GM18508 (cell line): ENCODE results near the gene RAB11FIP3.

Source experiments
- ATAC-seq: cut with Tn5 transposase; IDR thresholded peaks from one replicate; pipeline ENCODE4 v1.9.1; 2021; ENCODE audit warnings: moderate number of reproducible peaks; ENCODE audit not compliant: insufficient read depth, unreplicated experiment

RAB11FIP3 gene

GRCh38 chr16:391885-392335 is 33.5 kb upstream of the RAB11FIP3 start:
- ATAC-seq = no peak

DNA sequence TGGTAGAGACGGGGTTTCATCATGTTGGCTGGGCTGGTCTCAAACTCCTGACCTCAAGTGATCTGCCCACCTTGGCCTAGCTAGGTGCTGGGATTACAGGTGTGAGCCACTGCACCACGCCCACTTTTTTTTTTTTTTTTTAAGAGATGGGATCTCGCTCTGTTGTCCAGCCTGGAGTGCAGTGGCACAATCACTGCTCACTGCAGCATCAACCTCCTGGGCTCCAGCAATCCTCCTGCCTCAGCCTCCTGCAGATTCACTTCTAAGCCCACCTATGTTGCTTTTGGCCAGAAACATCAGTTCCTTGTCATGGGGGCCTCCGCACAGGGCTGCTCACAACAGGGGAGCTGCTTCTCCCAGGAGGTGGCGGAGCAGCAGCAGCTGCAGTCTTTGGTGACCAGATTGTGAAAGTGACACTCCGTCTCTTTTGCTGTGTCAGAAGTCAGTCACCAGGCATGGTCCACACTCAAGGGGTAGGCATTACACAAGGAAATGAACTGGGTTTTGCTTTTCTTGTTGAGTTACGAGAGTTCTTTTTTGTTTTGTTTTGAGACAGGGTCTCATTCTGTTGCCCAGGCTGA is 32.9 kb upstream of the RAB11FIP3 start:
- ATAC-seq = no peak

DNA sequence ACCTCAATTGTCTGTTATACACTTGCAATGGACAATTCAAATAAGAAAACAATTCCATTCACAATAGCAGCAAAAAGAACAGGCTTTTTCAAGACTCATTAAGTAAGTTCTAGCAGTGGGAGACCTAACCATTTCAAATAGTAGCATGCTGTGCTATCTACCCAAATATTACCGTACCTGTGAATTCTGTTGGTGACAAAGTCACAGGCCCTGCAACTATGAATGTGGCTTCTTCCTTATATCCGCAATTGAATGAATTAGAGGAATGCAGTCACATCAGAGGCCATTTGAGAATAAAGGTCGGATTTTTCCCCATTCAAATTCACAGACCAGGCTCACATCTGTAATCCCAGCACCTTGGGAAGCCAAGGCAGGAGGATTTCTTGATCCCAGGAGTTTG is 29.2 kb upstream of the RAB11FIP3 start:
- no peak for ATAC-seq

GRCh38 chr16:396605-397004 is 28.8 kb upstream of the RAB11FIP3 start:
- ATAC-seq = no peak

- ATAC-seq = no peak
These were observed 28.3 kb upstream of the RAB11FIP3 start, which contains the start of gene NME4 for GRCh38 chr16:397135-397661. TSS of gene NME4 (plus strand) at chr16:397199. CDS start at chr16:397223, 24 bp downstream.

- ATAC-seq = no peak
These were observed 27.6 kb upstream of the RAB11FIP3 start for GRCh38 chr16:397736-398332.

GRCh38 chr16:398561-399339 is 26.7 kb upstream of the RAB11FIP3 start:
- no peak for ATAC-seq

GRCh38 chr16:399340-400019 is 26.0 kb upstream of the RAB11FIP3 start:
- ATAC-seq = no peak

GRCh38 chr16:400061-400591 is 25.3 kb upstream of the RAB11FIP3 start:
- ATAC-seq = no peak

DNA sequence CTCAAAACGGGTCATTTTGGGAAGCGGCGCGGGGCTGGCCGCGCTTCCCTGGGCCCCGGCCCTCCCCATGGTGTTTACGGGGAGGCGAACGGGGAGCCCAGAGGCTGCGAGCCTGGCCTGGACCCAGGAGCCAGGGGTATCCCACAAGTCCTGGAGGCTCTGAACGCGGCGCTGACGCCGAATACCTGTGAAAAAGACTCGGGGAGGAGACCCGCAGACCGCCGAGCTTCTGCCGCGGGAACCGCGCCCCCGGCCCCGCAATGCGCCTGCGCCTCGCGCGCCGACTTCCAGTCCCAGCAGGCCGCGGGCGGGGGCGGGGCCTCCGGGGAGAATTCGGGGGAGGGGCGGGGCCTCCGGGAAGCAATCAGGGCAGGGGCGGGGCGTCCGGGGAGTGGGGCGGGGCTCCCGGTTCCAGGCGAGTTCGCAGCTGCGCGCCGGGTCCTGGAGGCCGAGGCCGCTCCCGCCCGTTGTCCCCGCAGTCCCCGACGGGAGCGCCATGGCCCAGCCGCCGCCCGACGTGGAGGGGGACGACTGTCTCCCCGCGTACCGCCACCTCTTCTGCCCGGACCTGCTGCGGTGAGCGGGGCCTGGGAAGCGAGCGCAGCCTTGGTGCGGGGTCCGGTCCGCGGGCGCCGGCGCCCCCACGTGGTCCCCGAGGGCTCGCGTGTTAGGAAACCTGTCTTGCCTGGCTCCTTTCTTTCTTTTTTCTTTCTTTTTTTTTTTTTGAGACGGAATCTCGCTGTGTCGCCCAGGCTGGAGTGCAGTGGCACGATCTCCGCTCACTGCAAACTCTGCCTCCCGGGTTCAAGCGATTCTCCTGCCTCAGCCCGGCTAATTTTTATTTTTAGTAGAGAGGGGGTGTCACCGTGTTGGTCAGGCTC is 23.7 kb upstream of the RAB11FIP3 start, which contains the start of gene DECR2:
Gene DECR2, plus strand, starts transcription at position 418 of the 881 bp plus-strand sequence. Its CDS starts 79 bp downstream, at position 497.
- no peak for ATAC-seq

GRCh38 chr16:404971-405486 is 20.4 kb upstream of the RAB11FIP3 start:
- ATAC-seq = no peak

DNA sequence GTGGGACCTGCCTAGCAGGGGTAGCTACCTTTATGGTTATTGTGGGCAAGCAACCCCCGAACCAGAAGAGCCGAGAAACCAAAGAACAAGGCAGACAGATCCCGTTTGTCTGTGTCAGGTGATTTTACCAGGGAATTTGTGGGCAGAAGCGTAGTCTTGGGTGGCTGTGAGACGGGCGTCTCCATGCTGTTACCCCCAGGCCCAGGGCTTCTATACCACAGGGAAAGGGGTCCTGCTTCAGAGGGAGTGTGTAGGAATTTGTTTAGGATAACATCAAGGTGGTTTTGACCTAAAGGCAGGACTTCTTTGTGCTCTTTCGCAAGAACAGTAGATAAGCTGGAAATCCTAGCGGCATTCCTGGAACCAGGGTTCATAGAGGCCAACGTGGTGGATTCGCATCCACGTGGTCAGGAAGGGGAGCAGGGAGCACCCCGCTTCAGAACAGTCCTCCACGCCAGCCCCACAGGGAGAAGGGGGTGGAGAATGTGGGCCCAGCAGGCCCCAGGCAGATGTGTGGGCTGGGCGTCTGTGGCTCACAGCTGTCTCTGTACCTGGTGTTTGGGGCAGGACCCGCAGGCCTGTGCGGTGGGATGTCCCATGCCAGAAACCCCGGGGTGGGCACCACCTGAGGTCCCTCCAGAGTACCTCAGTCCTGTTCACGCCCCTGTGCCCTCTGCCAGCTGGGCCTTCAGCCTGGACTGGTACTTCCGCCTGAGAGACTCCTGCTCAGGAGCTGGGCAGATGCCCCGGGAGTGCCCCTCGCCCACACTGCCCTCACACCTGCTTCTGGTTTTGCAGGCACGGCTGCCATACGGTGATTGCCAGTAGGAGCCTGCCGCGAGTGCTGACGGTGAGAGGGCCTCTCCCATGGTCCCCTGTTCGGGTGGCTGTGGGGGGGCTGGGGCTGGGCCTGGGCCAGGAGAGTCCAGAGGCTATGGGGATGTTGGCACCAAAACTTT is 19.6 kb upstream of the RAB11FIP3 start:
- ATAC-seq = no peak

DNA sequence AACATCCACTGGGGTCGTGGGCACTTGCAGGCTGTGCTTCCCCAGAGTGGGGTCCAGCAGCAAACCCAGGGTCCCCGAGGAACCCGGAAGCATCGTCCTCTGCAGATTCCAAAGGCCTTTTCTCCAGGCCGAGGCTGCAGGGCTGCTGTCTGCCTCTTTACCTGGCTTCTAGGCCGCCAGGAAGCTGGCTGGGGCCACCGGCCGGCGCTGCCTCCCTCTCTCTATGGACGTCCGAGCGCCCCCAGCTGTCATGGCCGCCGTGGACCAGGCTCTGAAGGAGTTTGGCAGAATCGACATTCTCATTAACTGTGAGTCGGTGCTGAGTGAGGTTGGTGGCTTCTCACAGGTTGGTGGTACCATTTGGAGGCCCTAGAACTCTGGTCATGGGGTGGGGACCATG is 18.2 kb upstream of the RAB11FIP3 start:
- ATAC-seq = no peak

GRCh38 chr16:410516-411178 is 14.8 kb upstream of the RAB11FIP3 start:
- ATAC-seq = no peak

- no peak for ATAC-seq
These were observed 13.7 kb upstream of the RAB11FIP3 start for GRCh38 chr16:411576-412265.

GRCh38 chr16:414395-415169 is 10.9 kb upstream of the RAB11FIP3 start:
- ATAC-seq = no peak
